Measurements from ENCODE around the gene FADS1.

- TF ChIP-seq, protein P1, sequence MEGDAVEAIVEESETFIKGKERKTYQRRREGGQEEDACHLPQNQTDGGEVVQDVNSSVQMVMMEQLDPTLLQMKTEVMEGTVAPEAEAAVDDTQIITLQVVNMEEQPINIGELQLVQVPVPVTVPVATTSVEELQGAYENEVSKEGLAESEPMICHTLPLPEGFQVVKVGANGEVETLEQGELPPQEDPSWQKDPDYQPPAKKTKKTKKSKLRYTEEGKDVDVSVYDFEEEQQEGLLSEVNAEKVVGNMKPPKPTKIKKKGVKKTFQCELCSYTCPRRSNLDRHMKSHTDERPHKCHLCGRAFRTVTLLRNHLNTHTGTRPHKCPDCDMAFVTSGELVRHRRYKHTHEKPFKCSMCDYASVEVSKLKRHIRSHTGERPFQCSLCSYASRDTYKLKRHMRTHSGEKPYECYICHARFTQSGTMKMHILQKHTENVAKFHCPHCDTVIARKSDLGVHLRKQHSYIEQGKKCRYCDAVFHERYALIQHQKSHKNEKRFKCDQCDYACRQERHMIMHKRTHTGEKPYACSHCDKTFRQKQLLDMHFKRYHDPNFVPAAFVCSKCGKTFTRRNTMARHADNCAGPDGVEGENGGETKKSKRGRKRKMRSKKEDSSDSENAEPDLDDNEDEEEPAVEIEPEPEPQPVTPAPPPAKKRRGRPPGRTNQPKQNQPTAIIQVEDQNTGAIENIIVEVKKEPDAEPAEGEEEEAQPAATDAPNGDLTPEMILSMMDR (IDR thresholded peaks at IDR 0.05), result no peak
- TF ChIP-seq, protein P2, sequence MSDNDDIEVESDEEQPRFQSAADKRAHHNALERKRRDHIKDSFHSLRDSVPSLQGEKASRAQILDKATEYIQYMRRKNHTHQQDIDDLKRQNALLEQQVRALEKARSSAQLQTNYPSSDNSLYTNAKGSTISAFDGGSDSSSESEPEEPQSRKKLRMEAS (CRISPR knock-in tag; IDR thresholded peaks at IDR 0.05), result no peak
- TF ChIP-seq, protein P3, sequence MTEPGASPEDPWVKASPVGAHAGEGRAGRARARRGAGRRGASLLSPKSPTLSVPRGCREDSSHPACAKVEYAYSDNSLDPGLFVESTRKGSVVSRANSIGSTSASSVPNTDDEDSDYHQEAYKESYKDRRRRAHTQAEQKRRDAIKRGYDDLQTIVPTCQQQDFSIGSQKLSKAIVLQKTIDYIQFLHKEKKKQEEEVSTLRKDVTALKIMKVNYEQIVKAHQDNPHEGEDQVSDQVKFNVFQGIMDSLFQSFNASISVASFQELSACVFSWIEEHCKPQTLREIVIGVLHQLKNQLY (CRISPR knock-in tag; IDR thresholded peaks at IDR 0.05), result no peak
- TF ChIP-seq AR (CRISPR knock-in tag; IDR thresholded peaks at IDR 0.05), result no peak
- TF ChIP-seq MYBL2 (CRISPR knock-in tag; IDR thresholded peaks at IDR 0.05), result no peak
Measured at GRCh38 chr11:61795459-61795858, 21.3 kb downstream of the FADS1 start.
